CD14-positive monocyte (primary cell): Measurements from ENCODE around the gene RPS6KA2. TPM values are rescaled to one million over a fixed set of nuclear protein-coding genes. Genes with fewer than 3 reads are reported as not detected.

Experiments
- DNase-seq, 3 donors: peaks; one replicate each; pipeline ENCODE4 v3.0.0-alpha.2; 2011 to 2022
- H2AFZ ChIP-seq: 2 replicates; pipeline ENCODE4 v1.6.0; 2012; ENCODE audit warnings: mild to moderate bottlenecking, low read depth, low read length, inconsistent platforms; ENCODE audit not compliant: insufficient read depth, poor library complexity, severe bottlenecking
- H3K27ac ChIP-seq, 2 donors: 1 replicate in 1 of 2; 2 replicates in 1 of 2; pipeline ENCODE4 v1.5.1; 2012 to 2013; ENCODE audit warnings: low read length in 2 of 2, control low read depth in 1 of 2, inconsistent platforms in 1 of 2, low read depth in 1 of 2, mild to moderate bottlenecking in 1 of 2
- H3K27me3 ChIP-seq, 2 donors: one replicate each; pipeline versions ENCODE4 v1.6.0 to v1.6.1; 2011 to 2013; ENCODE audit warnings: low read length in 2 of 2; ENCODE audit not compliant: control insufficient read depth in 2 of 2, insufficient read depth in 2 of 2
- H3K36me3 ChIP-seq, 2 donors: replicated peaks in 1 of 2; 1 replicate in 1 of 2; 2 replicates in 1 of 2; pipeline versions ENCODE4 v1.5.1 to v1.6.1; 2012 to 2013; ENCODE audit warnings: low read length in 2 of 2, control low read depth in 1 of 2, inconsistent platforms in 1 of 2, mild to moderate bottlenecking in 1 of 2; ENCODE audit not compliant: insufficient read depth in 2 of 2, control insufficient read depth in 1 of 2
- H3K4me1 ChIP-seq, 2 donors: 1 replicate in 1 of 2; 2 replicates in 1 of 2; pipeline versions ENCODE4 v1.5.1 to v1.6.1; 2012 to 2013; ENCODE audit warnings: low read length in 2 of 2, control low read depth in 1 of 2, inconsistent platforms in 1 of 2, mild to moderate bottlenecking in 1 of 2, moderate library complexity in 1 of 2; ENCODE audit not compliant: insufficient read depth in 2 of 2, control insufficient read depth in 1 of 2
- H3K4me2 ChIP-seq: replicated peaks from 2 replicates; pipeline ENCODE3; 2012; ENCODE audit warnings: low read length, moderate library complexity, mild to moderate bottlenecking; ENCODE audit not compliant: poor library complexity, severe bottlenecking; ENCODE audit errors: extremely low read depth
- H3K4me3 ChIP-seq, 3 experiments: fragments of 200-600 bp in 1 of 3; sonication (generic) in 1 of 3; replicated peaks in 1 of 3; 1 replicate in 2 of 3; 2 replicates in 1 of 3; pipeline ENCODE4 v1.5.1; 2011 to 2013; ENCODE audit warnings: low read length in 3 of 3, mild to moderate bottlenecking in 3 of 3, control low read depth in 2 of 3, low read depth in 2 of 3, inconsistent platforms in 1 of 3, moderate library complexity in 1 of 3
- H3K79me2 ChIP-seq: 2 replicates; pipeline ENCODE4 v1.6.0; 2012; ENCODE audit warnings: mild to moderate bottlenecking, control low read depth, inconsistent platforms, low read length, moderate library complexity; ENCODE audit not compliant: insufficient read depth
- H3K9ac ChIP-seq: 2 replicates; pipeline ENCODE4 v1.6.0; 2017; ENCODE audit warnings: low read length, mild to moderate bottlenecking; ENCODE audit not compliant: insufficient read depth, poor library complexity, severe bottlenecking
- H3K9me3 ChIP-seq, 2 donors: replicated peaks in 1 of 2; 1 replicate in 1 of 2; 2 replicates in 1 of 2; pipeline versions ENCODE4 v1.5.1 to v1.6.1; 2012 to 2013; ENCODE audit warnings: low read length in 2 of 2, control low read depth in 1 of 2; ENCODE audit not compliant: control insufficient read depth in 1 of 2, insufficient read depth in 1 of 2
- H4K20me1 ChIP-seq: 2 replicates; pipeline ENCODE4 v1.6.0; 2012; ENCODE audit warnings: mild to moderate bottlenecking, low read length, control low read depth, moderate library complexity; ENCODE audit not compliant: insufficient read depth
- H3K27ac Mint-ChIP-seq, 7 donors: one replicate each; pipeline ENCODE4 v1.8.0; 2020; ENCODE audit warnings: mild to moderate bottlenecking in 7 of 7, mixed read lengths in 7 of 7, moderate library complexity in 6 of 7, inconsistent platforms in 2 of 7
- H3K27me3 Mint-ChIP-seq, 3 donors: one replicate each; pipeline ENCODE4 v1.8.0; 2021 to 2022; ENCODE audit warnings: low read depth in 3 of 3, mild to moderate bottlenecking in 3 of 3, mixed read lengths in 3 of 3, moderate library complexity in 3 of 3, inconsistent platforms in 1 of 3
- H3K36me3 Mint-ChIP-seq, 2 donors: one replicate each; pipeline ENCODE4 v1.8.0; 2020; ENCODE audit warnings: mixed read lengths in 2 of 2, inconsistent platforms in 1 of 2, mild to moderate bottlenecking in 1 of 2
- H3K4me1 Mint-ChIP-seq: one replicate; pipeline ENCODE4 v1.8.0; 2020; ENCODE audit warnings: mild to moderate bottlenecking, mixed read lengths
- H3K4me3 Mint-ChIP-seq, 2 donors: one replicate each; pipeline ENCODE4 v1.8.0; 2020; ENCODE audit warnings: mild to moderate bottlenecking in 2 of 2, mixed read lengths in 2 of 2, moderate library complexity in 1 of 2
- H3K9me3 Mint-ChIP-seq, 7 donors: one replicate each; pipeline ENCODE4 v1.8.0; 2020 to 2022; ENCODE audit warnings: mixed read lengths in 7 of 7, mild to moderate bottlenecking in 6 of 7, moderate library complexity in 6 of 7, inconsistent platforms in 2 of 7
- CTCF ChIP-seq: fragments of 200-600 bp; IDR thresholded peaks from one replicate; pipeline ENCODE4 v1.8.0; 2022; ENCODE audit warnings: antibody characterized with exemption, mild to moderate bottlenecking
- WGBS: methylation state at CpG from one replicate; pipeline ENCODE4 v1.1.5; 2013; ENCODE audit warnings: missing lambda C conversion rate; ENCODE audit not compliant: insufficient coverage; 5-methylcytosine and 5-hydroxymethylcytosine counted together
- intact Hi-C, 2 donors: fragments of 100-400 bp; cut with micrococcal nuclease; formaldehyde crosslinking; loops; one replicate each; pipeline versions ENCODE4 v1.15.0 to v1.15.1; 2023
- polyA plus RNA-seq, 3 donors: library from polyadenylated mRNA; depleted of rRNA in 1 of 3; unstranded in 2 of 3; stranded (reverse) in 1 of 3; fragments of 300-500 nt in 2 of 3; fragments of >200 nt in 1 of 3; fragmentation: Illumina TruSeq in 2 of 3; gene quantifications; 1 replicate in 2 of 3; 2 replicates in 1 of 3; pipeline ENCODE4 v1.2.3, GENCODE V29; 2012 to 2021

The RPS6KA2 gene
- polyA plus RNA-seq, 3 donors = 1.4 to 3.1 (median 1.9) TPM

GRCh38 chr6:166487148-166487547 lies 139.9 kb downstream of the RPS6KA2 start:
- Histone ChIP-seq H3K9ac (no peak overlapping the region), H3K4me2 (no peak overlapping the region), H4K20me1 (no peaks in the 10 kb centered on the region), H3K4me1 (peaks cover 6 to 11% of the 10 kb centered on the region in 2 donors), H2AFZ (peak overlapping the region; percentile 71), H3K9me3 (peaks cover 0 to 12% of the 10 kb centered on the region in 2 donors), H3K79me2 (no peaks in the 10 kb centered on the region), H3K27ac (peak overlapping the region in 1 of 2 donors; percentile 82), H3K27me3 (no peaks in the 10 kb centered on the region), H3K4me3 (no peak overlapping the region), H3K36me3 (no peaks in the 10 kb centered on the region)
- WGBS = over 99% methylated on average over 11 of the region's 11 CpGs
- Mint-ChIP-seq H3K9me3 (peaks cover 5 to 19% (median 12%) of the 10 kb centered on the region in 7 donors), H3K27me3 (peaks cover 2 to 5% (median 2%) of the 10 kb centered on the region in 3 donors), H3K36me3 (peaks cover 3 to 9% of the 10 kb centered on the region in 2 donors), H3K27ac (peak overlapping the region in 3 of 7 donors; percentile 12 to 90 (median 54)), H3K4me3 (no peak overlapping the region), H3K4me1 (peaks cover 15% of the 10 kb centered on the region)
- TF ChIP-seq CTCF = no peak
- no peak for DNase-seq
- intact Hi-C loops = no loop called here

- WGBS = 100% methylated on average over 6 of the region's 9 CpGs
These were observed 140.5 kb downstream of the RPS6KA2 start for GRCh38 chr6:166486536-166486880.

More at GRCh38 chr6:166486536-166486880, 140.5 kb downstream of the RPS6KA2 start:
- H3K27me3 Mint-ChIP-seq = peaks cover 2 to 5% (median 2%) of the 10 kb centered on the region in 3 donors
- DNase-seq = no peak
- Histone ChIP-seq H3K4me1 (peaks cover 6 to 11% of the 10 kb centered on the region in 2 donors), H3K27ac (no peak overlapping the region), H3K9ac (no peak overlapping the region), H3K27me3 (no peaks in the 10 kb centered on the region), H4K20me1 (no peaks in the 10 kb centered on the region), H3K79me2 (no peaks in the 10 kb centered on the region), H3K36me3 (no peaks in the 10 kb centered on the region), H3K4me2 (no peak overlapping the region), H2AFZ (no peak overlapping the region), H3K9me3 (peaks cover 0 to 12% of the 10 kb centered on the region in 2 donors), H3K4me3 (no peak overlapping the region)
- intact Hi-C loops = no loop called here
- peaks cover 15% of the 10 kb centered on the region for H3K4me1 Mint-ChIP-seq
- no peak overlapping the region for H3K4me3 Mint-ChIP-seq
- H3K36me3 Mint-ChIP-seq = peaks cover 3 to 9% of the 10 kb centered on the region in 2 donors
- H3K27ac Mint-ChIP-seq = no peak overlapping the region
- peaks cover 5 to 19% (median 12%) of the 10 kb centered on the region in 7 donors for H3K9me3 Mint-ChIP-seq
- no peak for TF ChIP-seq CTCF
